K562 (cell line): Measurements from ENCODE around the gene PRRC2A. TPM values are rescaled to one million over a fixed set of nuclear protein-coding genes. Genes with fewer than 3 reads are reported as not detected.

Source experiments
- DACH1 ChIP-seq: fragments of 450-650 bp; IDR thresholded peaks from 2 replicates; pipeline ENCODE4 v1.6.1; 2018; ENCODE audit not compliant: partially characterized antibody
- NONO ChIP-seq, 2 experiments: fragments of 200-400 bp in 1 of 2; fragments of 450-650 bp in 1 of 2; formaldehyde crosslinking in 1 of 2; IDR thresholded peaks; 2 replicates each; pipeline ENCODE4 v1.6.1; 2017; ENCODE audit warnings: low read depth in 2 of 2, mild to moderate bottlenecking in 2 of 2, moderate library complexity in 2 of 2, low read length in 1 of 2
- SRSF3 ChIP-seq: fragments of 200-400 bp; formaldehyde crosslinking; IDR thresholded peaks from 2 replicates; pipeline ENCODE4 v1.6.1; 2016; ENCODE audit warnings: mild to moderate bottlenecking, low read length, moderate library complexity; ENCODE audit not compliant: insufficient read depth
- U2AF2 ChIP-seq: fragments of 200-400 bp; formaldehyde crosslinking; optimal IDR thresholded peaks from 2 replicates; pipeline ENCODE3; 2017; ENCODE audit warnings: low read depth, mild to moderate bottlenecking, low read length
- ZKSCAN1 ChIP-seq: fragments of 150-350 bp; IDR thresholded peaks from 2 replicates; pipeline ENCODE4 v1.6.1; 2016; ENCODE audit warnings: low read depth, low read length
- ZNF124 ChIP-seq: sonication (generic); formaldehyde crosslinking; IDR thresholded peaks from 2 replicates; pipeline ENCODE4 v1.8.1; 2022; ENCODE audit warnings: missing genetic modification reagents
- ZNF165 ChIP-seq: fragments of 250-450 bp; sonication (Bioruptor Pico); IDR thresholded peaks from 2 replicates; pipeline ENCODE4 v1.4.0; 2020; ENCODE audit warnings: borderline replicate concordance
- ZNF224 ChIP-seq: sonication (generic); formaldehyde crosslinking; IDR thresholded peaks from 2 replicates; pipeline ENCODE4 v1.8.0; 2022; ENCODE audit warnings: mild to moderate bottlenecking, missing genetic modification reagents
- ZNF311 ChIP-seq: fragments of 250-450 bp; sonication (Bioruptor Pico); IDR thresholded peaks from 2 replicates; pipeline ENCODE4 v1.4.0; 2020; ENCODE audit warnings: mild to moderate bottlenecking, moderate library complexity
- ZNF551 ChIP-seq: fragments of 250-450 bp; sonication (Bioruptor Pico); IDR thresholded peaks from 2 replicates; pipeline ENCODE4 v1.5.0; 2021; ENCODE audit warnings: mild to moderate bottlenecking, moderate library complexity
- polyA plus RNA-seq, 8 experiments: library from polyadenylated mRNA; depleted of rRNA in 4 of 8; stranded (reverse) in 5 of 8; unstranded in 3 of 8; fragments of >200 nt; fragmentation: Nextera tagmentation in 2 of 8; fragmentation: Illumina TruSeq in 1 of 8; extraction: Ambion mirVana in 2 of 8; extraction: Trizol in 1 of 8; gene quantifications; 2 replicates each; pipeline versions ENCODE4 v1.2.1 to v1.2.3, GENCODE V29; 2011 to 2014; ENCODE audit warnings: inconsistent platforms in 1 of 8, missing spikeins in 1 of 8
- total RNA-seq, 7 experiments: library from RNA; depleted of rRNA in 6 of 7; stranded (reverse); fragments of >200 nt in 6 of 7; fragmentation: Illumina TruSeq in 2 of 7; extraction: Trizol in 2 of 7; gene quantifications; 2 replicates each; pipeline versions ENCODE4 v1.2.1 to v1.2.3, GENCODE V29; 2011 to 2021; ENCODE audit warnings: low replicate concordance in 1 of 7
- TF ChIP-seq, protein P1 (sequence below): fragments of 450-650 bp; IDR thresholded peaks from 2 replicates; pipeline ENCODE4 v1.6.1; 2014; ENCODE audit warnings: low read depth, mild to moderate bottlenecking, moderate library complexity, borderline replicate concordance
- TF ChIP-seq, protein P2 (sequence below): fragments of 450-650 bp; IDR thresholded peaks from 2 replicates; pipeline ENCODE4 v1.6.1; 2016; ENCODE audit warnings: antibody characterized with exemption
- TF ChIP-seq, protein P3 (sequence below): sonication (generic); formaldehyde crosslinking; IDR thresholded peaks from 2 replicates; pipeline ENCODE4 v1.4.0; 2020; ENCODE audit warnings: mild to moderate bottlenecking, missing genetic modification reagents
- TF ChIP-seq, protein P4 (sequence below): fragments of 250-450 bp; sonication (Bioruptor Pico); IDR thresholded peaks from 2 replicates; pipeline ENCODE4 v1.5.0; 2020; ENCODE audit warnings: mild to moderate bottlenecking, borderline replicate concordance
- TF ChIP-seq, protein P5 (sequence below): fragments of 450-650 bp; conservative IDR thresholded peaks from 2 replicates; pipeline ENCODE4 v1.6.1; 2016; ENCODE audit warnings: missing genetic modification characterization, low read depth, mild to moderate bottlenecking, missing compliant biosample characterization, moderate library complexity
- TF ChIP-seq, protein P6 (sequence below): fragments of 250-450 bp; sonication (Bioruptor Pico); IDR thresholded peaks from 2 replicates; pipeline ENCODE4 v1.8.0; 2022; ENCODE audit warnings: inconsistent platforms, mild to moderate bottlenecking, moderate library complexity, borderline replicate concordance

PRRC2A gene
- total and polyA plus RNA-seq, 9 of the 15 experiments (the other 6 are each of a cell fraction or from before 2014, with no cell fraction given): 1.0 to 332 (median 63.0) TPM

DNA sequence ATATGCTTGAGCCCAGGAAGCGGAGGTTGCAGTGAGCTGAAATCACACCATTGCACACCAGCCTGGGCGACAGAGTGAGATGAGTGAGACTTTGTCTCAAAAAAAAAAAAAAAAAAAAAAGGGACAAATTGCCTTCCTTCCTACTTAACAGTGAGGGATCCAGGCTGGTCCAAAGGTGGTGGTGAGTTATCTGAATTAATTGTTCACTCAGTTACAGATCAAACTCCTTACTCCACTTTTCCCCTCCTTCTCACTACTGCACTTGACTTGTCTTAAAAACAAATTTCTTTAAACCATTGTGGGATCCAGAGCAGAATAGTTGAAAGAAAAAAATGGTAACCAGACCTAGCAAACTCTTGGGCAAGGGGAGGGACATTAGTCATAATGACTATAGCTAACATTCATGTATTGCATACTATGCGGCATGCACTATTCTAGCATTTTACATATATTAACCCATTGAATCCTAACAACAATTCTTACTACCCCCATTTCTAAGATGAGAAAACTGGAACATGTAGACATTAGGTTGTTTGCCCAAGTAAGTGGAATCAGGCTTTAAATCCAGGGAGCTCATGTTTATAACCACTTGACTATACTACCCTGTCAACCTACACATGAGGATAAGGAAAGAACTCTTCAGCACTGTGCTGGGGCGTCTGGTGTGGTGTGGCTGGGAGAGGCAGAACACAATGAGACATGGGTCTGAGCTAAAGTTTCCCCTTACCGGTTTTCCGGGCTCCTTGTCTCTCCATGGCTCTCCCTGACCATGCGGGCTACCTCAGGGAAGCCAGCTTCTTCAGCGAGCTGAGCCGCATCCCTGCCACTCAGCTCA, 42.8 kb downstream of the PRRC2A start (continued):
- TF ChIP-seq, protein P1, sequence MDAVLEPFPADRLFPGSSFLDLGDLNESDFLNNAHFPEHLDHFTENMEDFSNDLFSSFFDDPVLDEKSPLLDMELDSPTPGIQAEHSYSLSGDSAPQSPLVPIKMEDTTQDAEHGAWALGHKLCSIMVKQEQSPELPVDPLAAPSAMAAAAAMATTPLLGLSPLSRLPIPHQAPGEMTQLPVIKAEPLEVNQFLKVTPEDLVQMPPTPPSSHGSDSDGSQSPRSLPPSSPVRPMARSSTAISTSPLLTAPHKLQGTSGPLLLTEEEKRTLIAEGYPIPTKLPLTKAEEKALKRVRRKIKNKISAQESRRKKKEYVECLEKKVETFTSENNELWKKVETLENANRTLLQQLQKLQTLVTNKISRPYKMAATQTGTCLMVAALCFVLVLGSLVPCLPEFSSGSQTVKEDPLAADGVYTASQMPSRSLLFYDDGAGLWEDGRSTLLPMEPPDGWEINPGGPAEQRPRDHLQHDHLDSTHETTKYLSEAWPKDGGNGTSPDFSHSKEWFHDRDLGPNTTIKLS: no peak
- TF ChIP-seq ZNF124 (CRISPR knock-in tag) (no peak), ZNF165 (CRISPR knock-in tag) (no peak), NONO (IDR thresholded peaks at IDR 0.05; ENCODE audit: low read depth in 2 of 2, low read length in 1 of 2) (no peak), U2AF2 (no peak), DACH1 (no peak), SRSF3 (no peak), ZNF551 (CRISPR knock-in tag) (no peak), ZNF224 (CRISPR knock-in tag) (no peak), ZKSCAN1 (no peak), ZNF311 (CRISPR knock-in tag) (no peak)
- TF ChIP-seq, protein P2, sequence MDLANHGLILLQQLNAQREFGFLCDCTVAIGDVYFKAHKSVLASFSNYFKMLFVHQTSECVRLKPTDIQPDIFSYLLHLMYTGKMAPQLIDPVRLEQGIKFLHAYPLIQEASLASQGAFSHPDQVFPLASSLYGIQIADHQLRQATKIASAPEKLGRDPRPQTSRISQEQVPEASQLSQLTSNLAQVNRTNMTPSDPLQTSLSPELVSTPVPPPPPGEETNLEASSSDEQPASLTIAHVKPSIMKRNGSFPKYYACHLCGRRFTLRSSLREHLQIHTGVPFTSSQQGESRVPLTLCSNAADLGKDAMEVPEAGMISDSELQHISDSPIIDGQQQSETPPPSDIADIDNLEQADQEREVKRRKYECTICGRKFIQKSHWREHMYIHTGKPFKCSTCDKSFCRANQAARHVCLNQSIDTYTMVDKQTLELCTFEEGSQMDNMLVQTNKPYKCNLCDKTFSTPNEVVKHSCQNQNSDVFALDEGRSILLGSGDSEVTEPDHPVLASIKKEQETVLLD: no peak
- TF ChIP-seq, protein P3, sequence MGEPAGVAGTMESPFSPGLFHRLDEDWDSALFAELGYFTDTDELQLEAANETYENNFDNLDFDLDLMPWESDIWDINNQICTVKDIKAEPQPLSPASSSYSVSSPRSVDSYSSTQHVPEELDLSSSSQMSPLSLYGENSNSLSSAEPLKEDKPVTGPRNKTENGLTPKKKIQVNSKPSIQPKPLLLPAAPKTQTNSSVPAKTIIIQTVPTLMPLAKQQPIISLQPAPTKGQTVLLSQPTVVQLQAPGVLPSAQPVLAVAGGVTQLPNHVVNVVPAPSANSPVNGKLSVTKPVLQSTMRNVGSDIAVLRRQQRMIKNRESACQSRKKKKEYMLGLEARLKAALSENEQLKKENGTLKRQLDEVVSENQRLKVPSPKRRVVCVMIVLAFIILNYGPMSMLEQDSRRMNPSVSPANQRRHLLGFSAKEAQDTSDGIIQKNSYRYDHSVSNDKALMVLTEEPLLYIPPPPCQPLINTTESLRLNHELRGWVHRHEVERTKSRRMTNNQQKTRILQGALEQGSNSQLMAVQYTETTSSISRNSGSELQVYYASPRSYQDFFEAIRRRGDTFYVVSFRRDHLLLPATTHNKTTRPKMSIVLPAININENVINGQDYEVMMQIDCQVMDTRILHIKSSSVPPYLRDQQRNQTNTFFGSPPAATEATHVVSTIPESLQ (CRISPR knock-in tag): no peak
- TF ChIP-seq, protein P4, sequence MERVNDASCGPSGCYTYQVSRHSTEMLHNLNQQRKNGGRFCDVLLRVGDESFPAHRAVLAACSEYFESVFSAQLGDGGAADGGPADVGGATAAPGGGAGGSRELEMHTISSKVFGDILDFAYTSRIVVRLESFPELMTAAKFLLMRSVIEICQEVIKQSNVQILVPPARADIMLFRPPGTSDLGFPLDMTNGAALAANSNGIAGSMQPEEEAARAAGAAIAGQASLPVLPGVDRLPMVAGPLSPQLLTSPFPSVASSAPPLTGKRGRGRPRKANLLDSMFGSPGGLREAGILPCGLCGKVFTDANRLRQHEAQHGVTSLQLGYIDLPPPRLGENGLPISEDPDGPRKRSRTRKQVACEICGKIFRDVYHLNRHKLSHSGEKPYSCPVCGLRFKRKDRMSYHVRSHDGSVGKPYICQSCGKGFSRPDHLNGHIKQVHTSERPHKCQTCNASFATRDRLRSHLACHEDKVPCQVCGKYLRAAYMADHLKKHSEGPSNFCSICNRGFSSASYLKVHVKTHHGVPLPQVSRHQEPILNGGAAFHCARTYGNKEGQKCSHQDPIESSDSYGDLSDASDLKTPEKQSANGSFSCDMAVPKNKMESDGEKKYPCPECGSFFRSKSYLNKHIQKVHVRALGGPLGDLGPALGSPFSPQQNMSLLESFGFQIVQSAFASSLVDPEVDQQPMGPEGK: no peak
- TF ChIP-seq, protein P5, sequence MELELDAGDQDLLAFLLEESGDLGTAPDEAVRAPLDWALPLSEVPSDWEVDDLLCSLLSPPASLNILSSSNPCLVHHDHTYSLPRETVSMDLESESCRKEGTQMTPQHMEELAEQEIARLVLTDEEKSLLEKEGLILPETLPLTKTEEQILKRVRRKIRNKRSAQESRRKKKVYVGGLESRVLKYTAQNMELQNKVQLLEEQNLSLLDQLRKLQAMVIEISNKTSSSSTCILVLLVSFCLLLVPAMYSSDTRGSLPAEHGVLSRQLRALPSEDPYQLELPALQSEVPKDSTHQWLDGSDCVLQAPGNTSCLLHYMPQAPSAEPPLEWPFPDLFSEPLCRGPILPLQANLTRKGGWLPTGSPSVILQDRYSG (tag): no peak
- TF ChIP-seq, protein P6, sequence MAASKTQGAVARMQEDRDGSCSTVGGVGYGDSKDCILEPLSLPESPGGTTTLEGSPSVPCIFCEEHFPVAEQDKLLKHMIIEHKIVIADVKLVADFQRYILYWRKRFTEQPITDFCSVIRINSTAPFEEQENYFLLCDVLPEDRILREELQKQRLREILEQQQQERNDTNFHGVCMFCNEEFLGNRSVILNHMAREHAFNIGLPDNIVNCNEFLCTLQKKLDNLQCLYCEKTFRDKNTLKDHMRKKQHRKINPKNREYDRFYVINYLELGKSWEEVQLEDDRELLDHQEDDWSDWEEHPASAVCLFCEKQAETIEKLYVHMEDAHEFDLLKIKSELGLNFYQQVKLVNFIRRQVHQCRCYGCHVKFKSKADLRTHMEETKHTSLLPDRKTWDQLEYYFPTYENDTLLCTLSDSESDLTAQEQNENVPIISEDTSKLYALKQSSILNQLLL (CRISPR knock-in tag): no peak
